COR-L47 (cell line): ENCODE results near the gene HCRTR1.

Source experiments
- DNase-seq: peaks from one replicate; lab custom pipeline; 2025; lab: John Stamatoyannopoulos, UW

HCRTR1 gene

GRCh38 chr1:31626223-31627207 is 9.0 kb downstream of the HCRTR1 start:
- no peak for DNase-seq

GRCh38 chr1:31627301-31627929 is 9.9 kb downstream of the HCRTR1 start:
- no peak for DNase-seq

- DNase-seq: no peak
These were observed 10.6 kb downstream of the HCRTR1 start for GRCh38 chr1:31627930-31628559.

- DNase-seq: no peak
These were observed 11.6 kb downstream of the HCRTR1 start for GRCh38 chr1:31628931-31629556.

GRCh38 chr1:31632649-31633048 is 15.2 kb downstream of the HCRTR1 start:
- no peak for DNase-seq

- no peak for DNase-seq
These were observed 15.6 kb downstream of the HCRTR1 start for GRCh38 chr1:31633117-31633516.

GRCh38 chr1:31637915-31638673 is 20.6 kb downstream of the HCRTR1 start:
- DNase-seq: peak; percentile 49

GRCh38 chr1:31639543-31639942 is 22.1 kb downstream of the HCRTR1 start:
- DNase-seq: no peak

GRCh38 chr1:31640179-31640578 is 22.7 kb downstream of the HCRTR1 start:
- DNase-seq: no peak

- no peak for DNase-seq
These were observed 23.5 kb downstream of the HCRTR1 start for GRCh38 chr1:31640964-31641363.

- no peak for DNase-seq
These were observed 24.9 kb downstream of the HCRTR1 start for GRCh38 chr1:31642366-31642765.

- DNase-seq: no peak
These were observed 25.4 kb downstream of the HCRTR1 start for GRCh38 chr1:31642897-31643296.

GRCh38 chr1:31643976-31644559 is 26.6 kb downstream of the HCRTR1 start:
- DNase-seq: no peak

- peak; percentile 99 for DNase-seq
These were observed 27.2 kb downstream of the HCRTR1 start, which contains the start of gene PEF1 for GRCh38 chr1:31644560-31645273. Gene PEF1 (minus strand): TSS chr1:31644876. CDS start chr1:31644864, 12 bp downstream.

- no peak for DNase-seq
These were observed 27.7 kb downstream of the HCRTR1 start for GRCh38 chr1:31645274-31645568.

GRCh38 chr1:31646259-31646960 is 28.9 kb downstream of the HCRTR1 start:
- no peak for DNase-seq

GRCh38 chr1:31647106-31647505 is 29.6 kb downstream of the HCRTR1 start:
- DNase-seq: no peak

GRCh38 chr1:31648190-31648589 is 30.7 kb downstream of the HCRTR1 start:
- DNase-seq: no peak

- DNase-seq: no peak
These were observed 31.3 kb downstream of the HCRTR1 start for GRCh38 chr1:31648641-31649357.
